ENCODE results near the gene TBC1D14. TPM values are rescaled to one million over a fixed set of nuclear protein-coding genes. Genes with fewer than 3 reads are reported as not detected.

The TBC1D14 gene
- total and polyA plus RNA-seq, 10 of the 15 experiments (the other 5 are each of a cell fraction or from before 2014, with no cell fraction given), result 0.87 to 39.3 (median 30.1) TPM

- no peak for TF ChIP-seq RAD21 (IDR thresholded peaks at IDR 0.05; ENCODE audit: insufficient read depth, low read depth, low read length)
- peak; percentile 90 for TF ChIP-seq RUNX3 (IDR thresholded peaks at IDR 0.05; ENCODE audit: low read length)
- TF ChIP-seq ZNF384 (IDR thresholded peaks at IDR 0.05; ENCODE audit: borderline replicate concordance, low read depth, low read length), result no peak
- no peak for TF ChIP-seq HSF1 (IDR thresholded peaks at IDR 0.05; ENCODE audit: low read depth, low read length)
- TF ChIP-seq RELB (IDR thresholded peaks at IDR 0.05; ENCODE audit: low read depth), result no peak; the same call in 1 of the 2 replicates
Measured at GRCh38 chr4:6939761-6940743, 30.4 kb downstream of the TBC1D14 start (continued).

- H3K4me3 ChIP-seq, result no peak overlapping the region
- 0 out of 2 replicates have a peak overlapping the region, but pooled peaks have one; percentile 13 for H3K27ac ChIP-seq (ENCODE audit: control insufficient read depth, insufficient read depth)
- FAIRE-seq (no peak), DNase-seq (ENCODE audit: low read depth, low spot score) (no peak), ATAC-seq (no peak)
- intact Hi-C loops (cut with micrococcal nuclease; ENCODE audit: unreplicated experiment) (no loop called here), in situ Hi-C loops (cut with MboI) (no loop called here)
- no peaks in the 10 kb centered on the region for H4K20me1 ChIP-seq (ENCODE audit: control insufficient read depth, insufficient read depth)
- no peak overlapping the region for H3K9ac ChIP-seq (ENCODE audit: control insufficient read depth, insufficient read depth, low read length)
- WGBS (ENCODE audit: insufficient coverage, insufficient replicate concordance, low lambda C conversion rate, missing lambda C conversion rate), result 97% methylated on average over 11 of the region's 11 CpGs
- CTCF ChIA-PET, result interaction anchor here (1.2 to 2.1 kb wide), 3 partner anchors 33 to 221 kb away, joined by 3 to 12 read pairs (median 4); no protein-coding TSS in a partner anchor
- no peaks in the 10 kb centered on the region for H3K9me3 ChIP-seq (replicated peaks; ENCODE audit: control insufficient read depth, insufficient read depth, low read length)
- RAD21 ChIA-PET (ENCODE audit: unreplicated experiment), result no interaction called here
- POLR2A ChIA-PET, result interaction anchor here (0.6 kb wide), 1 partner anchor 81 kb away, joined by 4 read pairs; no protein-coding TSS in a partner anchor
- no peaks in the 10 kb centered on the region for H3K27me3 ChIP-seq (replicated peaks in 1 of 2; ENCODE audit: control insufficient read depth in 2 of 2, insufficient read depth in 2 of 2, low read length in 1 of 2)
- SMC1A ChIA-PET (ENCODE audit: uncharacterized antibody, unreplicated experiment), result interaction anchor here (0.7 to 2.5 kb wide), 4 partner anchors 23 to 44 kb away, joined by 3 to 13 read pairs (median 7); partner anchors contain the start of gene TBC1D14
- no TSS peak for BruUV-seq (replicated peaks)
- TF ChIP-seq GATAD2B (conservative IDR thresholded peaks at IDR 0.05; ENCODE audit: low read depth) (no peak), ZNF24 (IDR thresholded peaks at IDR 0.05) (peak; percentile 87)
- H2AFZ ChIP-seq (ENCODE audit: control insufficient read depth, low read depth, low read length), result no peak overlapping the region
- H3K36me3 ChIP-seq (ENCODE audit: control insufficient read depth in 2 of 2, insufficient read depth in 2 of 2, low read length in 1 of 2), result peaks cover 0 to 3% of the 10 kb centered on the region in 2 experiments; a peak in 2 of 4 replicates
- H3K79me2 ChIP-seq (ENCODE audit: control insufficient read depth, insufficient read depth, low read length), result peaks cover 9% of the 10 kb centered on the region
- 0 out of 2 replicates have a peak overlapping the region, but pooled peaks have one; percentile 12 for H3K4me2 ChIP-seq (ENCODE audit: control insufficient read depth, insufficient read depth)
- peaks cover 55% of the 10 kb centered on the region for H3K4me1 ChIP-seq (ENCODE audit: control insufficient read depth, insufficient read depth, low read length)
Measured at GRCh38 chr4:6940744-6941137, 31.1 kb downstream of the TBC1D14 start.
